GM12872 (cell line): ENCODE measurements around the gene SLC12A9.

Experiments
- CTCF ChIP-seq: IDR thresholded peaks from 3 replicates; pipeline ENCODE4 v1.5.1; 2011; ENCODE audit warnings: low read depth, mild to moderate bottlenecking, low read length, moderate library complexity; ENCODE audit not compliant: insufficient read depth

SLC12A9 gene

DNA sequence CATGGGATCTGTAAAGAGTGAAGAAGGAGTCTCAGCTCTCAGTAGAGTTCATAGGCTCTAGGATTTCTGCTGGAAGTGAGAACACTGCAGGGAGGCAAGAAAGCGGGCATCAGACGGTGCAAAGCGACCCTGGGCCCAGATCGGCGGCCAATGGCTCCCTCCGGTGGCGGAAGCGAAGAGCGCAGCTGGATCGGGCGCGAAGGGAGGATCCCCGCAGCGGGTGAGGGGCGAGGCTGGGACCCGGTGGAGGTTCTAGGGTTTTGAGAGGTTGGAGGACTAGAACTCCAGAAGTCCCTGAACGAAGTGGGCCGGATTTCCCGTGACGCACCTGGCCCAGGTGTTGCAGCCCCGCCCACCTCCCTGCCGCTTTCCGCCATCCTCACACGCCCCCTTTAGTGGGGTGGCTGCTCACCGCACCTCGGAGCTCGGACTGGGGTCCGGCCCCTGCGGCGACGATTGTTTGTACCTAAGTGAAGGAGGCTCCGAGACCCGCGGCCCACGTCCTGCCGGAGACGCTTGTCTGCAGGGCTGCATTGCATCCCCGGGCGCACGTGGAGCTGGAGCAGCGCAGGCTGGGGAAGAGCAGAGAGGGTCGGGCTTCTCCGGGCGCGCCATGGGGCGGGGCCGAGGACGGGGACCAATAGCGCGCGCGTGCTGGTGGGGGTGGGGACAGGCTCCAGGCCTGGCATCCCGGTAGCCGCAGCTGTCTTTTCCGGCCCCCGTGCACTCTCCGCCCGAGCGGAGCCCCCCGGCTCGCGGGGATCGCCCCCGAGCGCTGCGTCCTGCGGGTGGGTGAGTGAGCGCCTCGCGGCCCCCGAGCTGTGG lies at the start of gene SLC12A9:
Gene SLC12A9 (plus strand): TSS at position 666 of the 825 bp plus-strand sequence. CDS start 1,485 bp downstream, outside the sequence.
- TF ChIP-seq CTCF, result peak; percentile 90

GRCh38 chr7:100802951-100803350 lies 49.6 kb upstream of the SLC12A9 start:
- TF ChIP-seq CTCF, result no peak

DNA sequence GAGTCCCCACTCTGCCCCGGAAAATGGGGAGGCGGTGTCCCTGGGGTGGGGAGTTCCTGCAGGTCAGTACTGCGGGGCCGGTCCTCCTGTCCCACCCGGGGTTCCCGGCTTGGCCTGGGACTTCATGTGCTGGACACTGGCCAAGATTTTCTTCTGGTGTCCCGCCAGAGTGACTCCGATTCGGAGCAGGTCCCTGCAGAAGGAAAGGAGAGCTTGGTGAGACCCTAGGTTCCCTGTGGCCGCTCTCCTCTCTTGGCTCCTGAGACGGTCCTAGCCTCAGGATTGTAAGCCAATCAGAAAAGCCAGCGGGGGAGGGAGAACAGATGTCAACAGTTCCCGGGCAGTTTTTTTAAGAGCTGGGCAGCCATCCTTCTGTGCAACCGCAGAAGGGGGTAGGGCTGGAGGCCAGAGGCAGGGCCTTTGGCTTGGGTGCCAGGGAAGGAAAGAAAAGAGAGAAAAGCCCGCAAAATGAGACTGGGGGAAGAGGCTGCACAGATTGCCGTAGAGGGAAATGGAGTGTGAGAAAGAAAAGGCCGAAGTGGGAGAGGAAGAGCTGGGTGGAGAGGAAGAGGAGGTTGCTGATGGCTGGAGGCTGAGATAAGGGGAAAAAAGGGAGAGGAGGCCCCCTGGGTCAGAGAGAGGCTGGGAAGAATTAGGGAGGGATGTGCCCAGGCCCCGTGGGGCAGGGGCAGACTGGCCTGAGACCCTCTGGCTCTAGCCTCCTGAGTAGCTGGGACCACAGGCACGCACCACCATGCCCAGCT lies 48.9 kb upstream of the SLC12A9 start:
- no peak for TF ChIP-seq CTCF

- TF ChIP-seq CTCF, result no peak
Measured at GRCh38 chr7:100804681-100805431, 47.7 kb upstream of the SLC12A9 start.

GRCh38 chr7:100806276-100806675 lies 46.2 kb upstream of the SLC12A9 start:
- TF ChIP-seq CTCF, result no peak

DNA sequence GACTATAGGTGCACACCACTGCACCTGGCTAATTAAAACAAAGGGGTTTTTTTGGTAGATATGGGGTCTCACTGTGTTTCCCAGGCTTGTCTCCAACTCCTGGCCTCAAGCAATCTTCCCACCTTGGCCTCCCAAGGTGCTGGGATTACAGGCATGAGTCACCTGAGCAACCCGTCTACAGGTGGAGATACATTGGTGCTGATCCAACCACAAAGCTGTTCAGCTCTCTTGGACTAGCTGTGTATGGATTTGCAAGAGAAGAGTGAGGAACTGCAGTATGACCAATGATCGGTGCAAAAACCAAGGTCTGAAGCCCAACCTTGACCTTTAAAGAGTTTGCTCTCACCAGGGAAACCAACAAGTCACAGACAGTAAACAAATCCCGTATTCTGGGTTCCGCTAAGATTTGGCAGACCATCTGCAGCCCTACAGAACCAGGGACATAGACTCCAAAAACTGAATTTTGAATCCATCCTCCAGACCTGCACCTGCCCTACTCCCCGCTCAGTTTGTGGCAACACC lies 44.1 kb upstream of the SLC12A9 start:
- no peak for TF ChIP-seq CTCF

GRCh38 chr7:100811480-100811879 lies 41.0 kb upstream of the SLC12A9 start:
- no peak for TF ChIP-seq CTCF
